ENCODE results near the gene C3orf20.

The C3orf20 gene

GRCh38 chr3:14780927-14781507, 106.1 kb downstream of the C3orf20 start:
- peak; percentile 26 for DNase-seq

- DNase-seq, result no peak
Observed at GRCh38 chr3:14783480-14784086, 108.6 kb downstream of the C3orf20 start.

GRCh38 chr3:14784087-14784681, 109.2 kb downstream of the C3orf20 start:
- no peak for DNase-seq

GRCh38 chr3:14785207-14786155, 110.5 kb downstream of the C3orf20 start:
- no peak for DNase-seq

GRCh38 chr3:14786369-14786768, 111.4 kb downstream of the C3orf20 start:
- DNase-seq, result no peak

GRCh38 chr3:14787630-14788029, 112.7 kb downstream of the C3orf20 start:
- no peak for DNase-seq

GRCh38 chr3:14788644-14789043, 113.7 kb downstream of the C3orf20 start:
- no peak for DNase-seq

- DNase-seq, result no peak
Observed at GRCh38 chr3:14789221-14789620, 114.3 kb downstream of the C3orf20 start.

- no peak for DNase-seq
Observed at GRCh38 chr3:14789640-14790285, 114.8 kb downstream of the C3orf20 start.

- DNase-seq, result no peak
Observed at GRCh38 chr3:14791343-14791945, 116.5 kb downstream of the C3orf20 start.

- DNase-seq, result no peak
Observed at GRCh38 chr3:14792691-14793121, 117.8 kb downstream of the C3orf20 start.

GRCh38 chr3:14793126-14793857, 118.4 kb downstream of the C3orf20 start:
- no peak for DNase-seq

GRCh38 chr3:14793858-14794234, 118.9 kb downstream of the C3orf20 start:
- no peak for DNase-seq

- DNase-seq, result no peak
Observed at GRCh38 chr3:14794435-14794834, 119.5 kb downstream of the C3orf20 start.

GRCh38 chr3:14795996-14796395, 121.1 kb downstream of the C3orf20 start:
- no peak for DNase-seq

GRCh38 chr3:14796403-14797077, 121.6 kb downstream of the C3orf20 start:
- no peak for DNase-seq

- DNase-seq, result no peak
Observed at GRCh38 chr3:14797731-14798130, 122.8 kb downstream of the C3orf20 start.

GRCh38 chr3:14798231-14798630, 123.3 kb downstream of the C3orf20 start:
- DNase-seq, result no peak

- no peak for DNase-seq
Observed at GRCh38 chr3:14799146-14799545, 124.2 kb downstream of the C3orf20 start.

GRCh38 chr3:14801031-14801430, 126.1 kb downstream of the C3orf20 start:
- no peak for DNase-seq
